ENCODE measurements around the gene STKLD1. TPM values are rescaled to one million over a fixed set of nuclear protein-coding genes. Genes with fewer than 3 reads are reported as not detected.
"Not testable (repeated sequence)": the region's sequence is repeated elsewhere in the genome, so short reads cannot be mapped to it uniquely, and the experiment has no call there.

STKLD1 gene
- 1 to 10 TPM in 1 of 2 experiments, under 1 TPM in 1; 0.65 to 2.0 TPM for total RNA-seq

DNA sequence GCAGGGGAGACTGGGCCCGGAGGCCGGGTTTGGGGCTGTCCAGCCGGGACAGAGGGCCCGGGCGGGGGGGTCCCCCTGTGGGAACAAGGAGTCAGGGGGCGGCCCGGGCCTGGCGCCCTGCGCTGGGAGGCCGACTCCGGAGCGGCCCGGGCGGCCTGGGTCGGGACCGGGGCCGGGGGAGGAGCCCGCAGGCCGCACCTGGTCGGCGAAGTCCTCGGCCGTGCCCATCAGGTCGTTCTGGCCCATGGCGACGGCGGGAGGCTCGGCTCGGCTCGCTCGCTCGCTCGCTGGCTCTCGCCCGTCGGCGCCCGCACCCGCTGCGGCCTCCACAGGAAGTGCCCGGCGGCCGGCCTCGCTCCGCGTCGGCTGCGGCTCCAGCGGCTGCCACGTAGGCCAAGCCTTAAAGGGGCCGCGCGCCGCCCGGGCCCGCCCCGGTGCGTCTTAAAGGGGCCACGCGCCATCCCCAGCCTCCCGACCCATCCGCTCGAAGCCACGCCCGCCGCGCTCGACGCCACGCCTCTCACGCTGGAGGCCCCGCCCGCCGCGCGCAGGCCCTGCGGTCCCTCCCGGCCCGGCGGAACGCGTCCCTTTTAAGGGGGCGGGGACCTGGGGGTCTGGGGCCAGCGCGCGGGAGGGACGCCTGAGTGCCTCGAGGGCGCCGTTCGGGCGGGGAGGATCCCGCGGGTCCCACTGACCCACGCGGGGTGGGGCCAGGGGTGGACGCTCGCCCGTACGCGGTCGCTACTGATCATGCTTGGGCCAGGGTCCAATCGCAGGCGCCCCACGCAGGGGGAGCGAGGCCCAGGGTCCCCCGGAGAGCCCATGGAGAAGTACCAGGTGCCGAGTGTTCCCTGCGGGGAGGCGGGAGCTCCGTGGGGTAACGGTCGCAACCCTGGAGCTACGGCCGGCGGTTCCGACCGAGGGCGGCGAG is at the start of gene STKLD1, which contains the start of gene SURF4:
STKLD1 (plus strand) TSS at position 643 of the 931 bp plus-strand sequence; CDS start at position 751, 108 bp downstream.
SURF4 (minus strand) TSS at position 337 of the 931 bp plus-strand sequence; CDS start at position 246, 91 bp downstream.
- POLR2A ChIA-PET, result interaction anchor here (0.6 to 1.4 kb wide), 2 partner anchors 28 to 992 kb away, joined by 3 to 5 read pairs; partner anchors contain the start of genes MED22 and RPL7A
- H3K27me3 Mint-ChIP-seq, result peaks cover 2% of the 10 kb centered on the region

DNA sequence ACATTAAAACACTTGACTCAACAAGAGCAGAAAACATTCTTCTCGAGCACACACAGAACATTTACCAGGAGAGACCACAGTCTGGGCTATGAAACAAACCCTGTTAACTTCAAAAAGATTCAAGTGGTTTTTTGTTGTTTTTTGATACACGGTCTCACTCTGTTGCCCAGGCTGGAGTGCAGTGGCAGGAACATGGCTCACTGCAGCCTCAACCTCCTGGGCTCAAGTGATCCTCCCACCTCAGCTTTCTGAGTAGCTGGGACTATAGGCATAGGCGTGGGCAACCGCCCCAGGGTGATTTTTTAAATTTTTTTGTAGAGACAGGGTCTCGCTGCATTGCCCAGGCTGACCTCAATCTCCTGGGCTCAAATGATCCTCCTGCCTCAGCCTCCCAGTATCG is 49.1 kb upstream of the STKLD1 start:
- H3K27ac Mint-ChIP-seq, H3K9me3 Mint-ChIP-seq, POLR2A ChIA-PET, H3K4me1 Mint-ChIP-seq, DNase-seq, H3K27me3 Mint-ChIP-seq, H3K4me3 Mint-ChIP-seq, CTCF ChIA-PET: not testable (repeated sequence)
- H3K36me3 Mint-ChIP-seq (ENCODE audit: low read depth), result peaks cover 15% of the 10 kb centered on the region

More for the DNA sequence above, at the start of gene STKLD1, which contains the start of gene SURF4:
- H3K9me3 Mint-ChIP-seq, result no peaks in the 10 kb centered on the region
- peaks cover 45% of the 10 kb centered on the region for H3K4me1 Mint-ChIP-seq
- H3K4me3 Mint-ChIP-seq, result peak within 1 kb of the TSS; percentile 91
- DNase-seq, result peak; percentile 93
- CTCF ChIA-PET, result interaction anchor here (0.9 to 1.9 kb wide), 7 partner anchors 8 to 110 kb away, joined by 3 to 6 read pairs (median 4); partner anchors contain the start of genes CACFD1, SURF1 and SURF2
- H3K36me3 Mint-ChIP-seq (ENCODE audit: low read depth), result peaks cover 26% of the 10 kb centered on the region
- peak within 1 kb of the TSS; percentile 97 for H3K27ac Mint-ChIP-seq

DNA sequence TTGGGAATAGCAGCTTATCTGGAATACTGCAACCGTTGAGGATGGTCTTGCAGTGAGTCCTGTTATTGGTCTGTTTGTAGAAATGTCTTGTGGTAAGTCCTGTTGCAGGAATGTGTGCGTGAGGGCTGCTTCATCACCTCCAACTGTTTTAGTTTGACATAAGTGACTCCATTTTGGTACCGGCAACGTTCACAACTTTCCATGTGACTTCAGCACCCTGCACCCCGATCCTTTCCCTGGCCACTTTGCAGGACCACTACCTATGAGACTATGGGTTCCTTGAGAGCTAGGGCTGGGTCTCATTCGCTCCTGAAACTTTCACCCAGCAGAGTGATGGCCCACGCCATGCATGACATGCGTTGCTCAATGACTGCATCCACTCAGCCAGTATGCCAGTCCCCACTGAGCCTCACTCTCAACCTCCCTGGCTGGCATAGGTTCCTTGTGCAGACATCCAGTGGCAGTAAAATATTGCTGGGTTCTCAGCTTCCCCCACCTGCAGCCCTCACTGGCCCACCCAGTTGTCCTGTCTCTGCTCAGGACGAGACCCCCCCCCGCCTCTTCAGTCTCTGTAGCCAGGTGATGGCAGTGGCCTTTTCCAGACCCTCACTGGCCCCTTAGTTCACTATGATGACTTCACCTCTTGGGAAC is 48.2 kb upstream of the STKLD1 start:
- no peak overlapping the region for H3K4me3 Mint-ChIP-seq
- H3K27me3 Mint-ChIP-seq, result no peaks in the 10 kb centered on the region
- H3K9me3 Mint-ChIP-seq, result no peaks in the 10 kb centered on the region
- H3K36me3 Mint-ChIP-seq (ENCODE audit: low read depth), result peaks cover 21% of the 10 kb centered on the region
- ChIA-PET CTCF (no interaction called here), POLR2A (no interaction called here)
- peaks cover 1% of the 10 kb centered on the region for H3K4me1 Mint-ChIP-seq
- H3K27ac Mint-ChIP-seq, result no peak overlapping the region
- DNase-seq, result peak; percentile 1

DNA sequence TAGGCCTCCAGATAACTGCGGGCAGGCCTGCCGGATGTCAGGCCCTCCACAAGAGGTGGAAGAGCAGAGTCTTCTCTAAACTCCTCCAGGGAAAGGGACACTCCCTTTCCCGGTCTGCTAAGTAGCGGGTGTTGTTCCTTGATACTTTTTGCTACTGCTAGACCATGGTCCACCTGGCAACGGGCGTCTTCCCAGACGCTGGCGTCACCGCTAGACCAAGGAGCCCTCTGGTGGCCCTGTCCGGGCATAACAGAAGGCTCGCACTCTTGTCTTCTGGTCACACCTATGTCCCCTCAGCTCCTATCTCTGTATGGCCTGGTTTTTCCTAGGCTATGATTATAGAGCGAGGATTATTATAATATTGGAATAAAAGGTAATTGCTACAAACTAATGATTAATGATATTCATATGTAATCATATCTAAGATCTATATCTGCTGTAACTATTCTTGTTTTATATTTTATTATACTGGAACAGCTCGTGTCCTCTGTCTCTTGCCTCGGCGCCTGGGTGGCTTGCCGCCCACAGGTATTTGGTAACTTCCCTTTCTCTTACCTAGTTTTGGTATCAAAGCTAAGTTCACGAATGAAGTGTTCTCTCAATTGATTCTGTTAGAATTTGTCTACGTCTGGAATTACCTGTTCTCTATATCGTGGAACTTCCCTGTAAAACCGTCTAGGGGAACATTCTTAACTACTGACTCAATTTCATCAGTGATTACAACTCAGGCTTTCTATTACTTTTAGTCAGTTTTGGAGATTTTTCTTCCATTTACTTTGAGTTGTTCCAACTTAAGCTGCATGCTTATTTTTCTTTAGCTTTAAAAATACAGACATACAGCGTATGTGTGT is 46.6 kb upstream of the STKLD1 start:
- H3K4me3 Mint-ChIP-seq, H3K9me3 Mint-ChIP-seq, H3K27me3 Mint-ChIP-seq, H3K27ac Mint-ChIP-seq, POLR2A ChIA-PET: not testable (repeated sequence)
- peaks cover 30% of the 10 kb centered on the region for H3K36me3 Mint-ChIP-seq (ENCODE audit: low read depth)
- CTCF ChIA-PET, result interaction anchor here (0.8 to 2.0 kb wide), 4 partner anchors 9 to 143 kb away, joined by 3 to 9 read pairs (median 3); no protein-coding TSS in a partner anchor
- H3K4me1 Mint-ChIP-seq, result peaks cover 12% of the 10 kb centered on the region
- DNase-seq, result peak; percentile 4

DNA sequence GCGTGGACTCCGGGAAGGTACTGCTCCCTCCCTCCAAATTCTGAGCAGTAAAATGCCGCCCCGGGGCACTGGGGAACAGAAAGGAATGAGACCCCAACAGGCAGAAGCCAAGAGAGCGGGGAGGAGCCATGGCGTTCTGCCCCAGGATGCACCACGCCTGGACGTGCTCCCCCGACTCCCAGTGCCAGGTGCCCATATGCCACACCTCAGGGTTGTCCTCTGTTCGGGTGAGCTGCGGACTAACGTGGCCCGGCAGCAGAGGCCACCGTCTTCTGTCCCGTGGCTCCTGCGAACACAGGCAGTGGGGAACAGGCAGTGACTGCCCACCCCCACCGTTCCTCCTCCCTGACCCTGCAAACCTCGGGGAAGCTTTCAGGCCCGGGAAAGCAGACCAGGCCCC is 44.9 kb upstream of the STKLD1 start:
- Mint-ChIP-seq H3K4me1 (peaks cover 25% of the 10 kb centered on the region), H3K27ac (no peak overlapping the region), H3K9me3 (no peaks in the 10 kb centered on the region), H3K4me3 (no peak overlapping the region), H3K36me3 (ENCODE audit: low read depth) (peaks cover 37% of the 10 kb centered on the region), H3K27me3 (no peaks in the 10 kb centered on the region)
- ChIA-PET CTCF (interaction anchor here (1.1 to 2.0 kb wide), 3 partner anchors 11 to 145 kb away, joined by 3 to 9 read pairs (median 6); no protein-coding TSS in a partner anchor), POLR2A (no interaction called here)
- DNase-seq, result peak; percentile 3

DNA sequence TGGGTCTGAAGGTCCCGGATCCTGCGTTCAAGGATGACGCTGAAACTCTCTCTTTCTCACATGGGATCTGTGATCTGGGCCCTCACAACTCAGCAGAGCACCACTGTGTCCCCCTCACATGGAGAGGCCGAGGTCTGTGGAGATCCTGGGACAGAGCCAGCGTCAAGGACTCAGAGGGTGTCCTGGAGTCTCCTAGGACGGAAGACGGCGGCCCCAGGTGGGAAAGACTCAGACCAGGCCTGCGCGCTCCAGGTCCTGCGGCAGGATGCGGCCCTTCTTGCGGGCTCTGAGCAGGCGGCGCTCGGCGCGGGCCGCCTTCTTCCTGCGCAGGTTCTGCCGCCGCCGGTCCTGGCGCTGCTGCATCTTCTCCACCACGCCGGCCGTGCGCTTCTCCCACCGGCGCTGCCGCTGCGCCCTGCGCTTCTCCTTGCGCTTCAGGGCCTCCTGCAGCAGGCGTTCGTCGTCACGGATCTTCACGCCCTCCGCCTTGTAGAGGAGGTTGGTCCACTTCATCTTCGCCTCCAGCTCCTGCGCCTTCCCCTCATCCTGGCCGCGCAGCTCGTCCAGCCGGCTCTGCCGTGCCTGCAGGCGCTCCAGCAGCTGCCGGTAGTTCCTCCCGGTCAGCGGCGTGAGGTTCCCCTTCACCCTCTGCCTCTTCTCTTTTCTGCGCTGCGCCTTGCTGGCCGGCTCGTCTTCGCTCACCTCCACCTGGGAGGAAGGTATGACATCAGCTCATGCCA is 44.4 kb upstream of the STKLD1 start:
- peak; percentile 5 for DNase-seq
- POLR2A ChIA-PET, result interaction anchor here (0.6 to 0.8 kb wide), 2 partner anchors 16 to 180 kb away, joined by 3 to 4 read pairs; partner anchors contain the start of genes MED22 and RPL7A

DNA sequence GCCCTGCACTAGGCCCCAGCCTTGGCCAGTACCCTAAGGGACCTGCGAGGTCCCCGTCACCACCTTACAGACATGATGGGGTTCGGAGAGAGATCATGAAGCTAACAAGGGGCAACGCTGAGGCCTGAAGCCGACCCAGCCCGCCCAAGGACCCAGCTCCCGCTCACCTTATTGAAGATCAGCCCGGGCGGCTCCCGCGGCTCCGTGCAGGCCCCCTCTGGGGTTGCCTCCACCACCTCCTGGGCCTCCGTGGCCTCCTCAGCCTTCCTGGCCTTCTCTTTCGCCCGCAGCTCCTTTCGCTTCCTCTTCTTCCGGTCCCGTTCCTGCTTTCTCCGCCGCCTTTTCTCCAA is 43.8 kb upstream of the STKLD1 start:
- peaks cover 38% of the 10 kb centered on the region for H3K36me3 Mint-ChIP-seq (ENCODE audit: low read depth)
- H3K4me1 Mint-ChIP-seq, result peaks cover 35% of the 10 kb centered on the region
- POLR2A ChIA-PET, result interaction anchor here (0.8 kb wide), 1 partner anchor 16 kb away, joined by 3 read pairs; the partner anchor contains the start of genes MED22 and RPL7A
- no peaks in the 10 kb centered on the region for H3K9me3 Mint-ChIP-seq
- H3K27me3 Mint-ChIP-seq, result no peaks in the 10 kb centered on the region
- no peak overlapping the region for H3K4me3 Mint-ChIP-seq
- DNase-seq, result peak; percentile 3
- no peak overlapping the region for H3K27ac Mint-ChIP-seq
- CTCF ChIA-PET, result interaction anchor here (0.9 to 1.3 kb wide), 2 partner anchors 9 to 144 kb away, joined by 3 to 4 read pairs; no protein-coding TSS in a partner anchor

More for the DNA sequence above, 44.4 kb upstream of the STKLD1 start:
- Mint-ChIP-seq H3K36me3 (ENCODE audit: low read depth) (peaks cover 38% of the 10 kb centered on the region), H3K4me3 (no peak overlapping the region), H3K9me3 (no peaks in the 10 kb centered on the region), H3K4me1 (peaks cover 31% of the 10 kb centered on the region), H3K27ac (no peak overlapping the region), H3K27me3 (no peaks in the 10 kb centered on the region)
- CTCF ChIA-PET, result interaction anchor here (0.9 to 1.3 kb wide), 2 partner anchors 10 to 143 kb away, joined by 3 to 4 read pairs; no protein-coding TSS in a partner anchor

DNA sequence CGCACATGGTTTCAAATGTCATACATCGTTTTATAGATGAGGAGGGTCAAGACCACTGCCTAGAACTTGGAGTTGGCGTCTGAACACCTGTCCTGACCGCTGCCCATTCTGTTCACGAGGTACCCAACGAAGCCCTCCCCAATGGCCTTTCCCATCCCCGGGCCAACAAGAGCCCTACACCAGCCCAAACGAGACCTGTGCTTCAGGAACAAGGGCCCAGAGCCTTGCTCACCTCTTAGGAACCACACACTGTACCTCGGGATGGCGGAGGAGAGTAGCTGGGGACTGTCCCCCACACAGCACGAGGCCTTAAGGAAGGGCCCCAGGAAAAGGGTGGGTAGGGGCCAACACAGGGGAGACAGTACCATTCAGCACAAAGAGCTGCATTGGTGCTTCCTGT is 43.2 kb upstream of the STKLD1 start:
- DNase-seq, result no peak
- H3K4me3 Mint-ChIP-seq, result no peak overlapping the region
- peaks cover 38% of the 10 kb centered on the region for H3K4me1 Mint-ChIP-seq
- no peak overlapping the region for H3K27ac Mint-ChIP-seq
- no peaks in the 10 kb centered on the region for H3K27me3 Mint-ChIP-seq
- H3K36me3 Mint-ChIP-seq (ENCODE audit: low read depth), result peaks cover 41% of the 10 kb centered on the region
- CTCF ChIA-PET, result interaction anchor here (1.3 kb wide), 1 partner anchor 9 kb away, joined by 3 read pairs; no protein-coding TSS in a partner anchor
- no peaks in the 10 kb centered on the region for H3K9me3 Mint-ChIP-seq
- POLR2A ChIA-PET, result no interaction called here

DNA sequence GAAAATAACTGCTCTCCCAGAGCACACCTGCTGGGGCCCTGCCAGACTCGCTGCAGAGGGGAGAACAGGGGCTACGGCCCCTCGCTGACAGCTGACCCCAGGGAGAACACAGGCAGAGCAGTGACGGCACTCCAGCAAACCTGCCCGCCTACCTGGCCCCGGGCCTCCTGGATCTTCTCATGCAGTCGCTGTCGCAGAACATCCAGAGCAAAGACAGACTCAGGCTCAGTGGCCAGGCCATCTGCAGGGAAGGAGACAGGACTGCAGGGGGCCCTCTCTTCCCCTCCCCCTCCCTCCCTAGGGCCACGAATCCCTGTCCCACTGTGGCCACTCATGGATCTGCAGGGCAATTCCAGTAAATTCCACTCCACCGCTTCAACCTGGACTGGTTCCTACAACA is 42.6 kb upstream of the STKLD1 start:
- Mint-ChIP-seq H3K4me3 (no peak overlapping the region), H3K36me3 (ENCODE audit: low read depth) (peaks cover 41% of the 10 kb centered on the region), H3K27me3 (no peaks in the 10 kb centered on the region), H3K27ac (no peak overlapping the region), H3K9me3 (no peaks in the 10 kb centered on the region), H3K4me1 (peaks cover 39% of the 10 kb centered on the region)
- peak; percentile 5 for DNase-seq
- CTCF ChIA-PET, result interaction anchor here (1.0 to 1.5 kb wide), 2 partner anchors 47 to 147 kb away, joined by 3 to 4 read pairs; no protein-coding TSS in a partner anchor
- POLR2A ChIA-PET, result no interaction called here

DNA sequence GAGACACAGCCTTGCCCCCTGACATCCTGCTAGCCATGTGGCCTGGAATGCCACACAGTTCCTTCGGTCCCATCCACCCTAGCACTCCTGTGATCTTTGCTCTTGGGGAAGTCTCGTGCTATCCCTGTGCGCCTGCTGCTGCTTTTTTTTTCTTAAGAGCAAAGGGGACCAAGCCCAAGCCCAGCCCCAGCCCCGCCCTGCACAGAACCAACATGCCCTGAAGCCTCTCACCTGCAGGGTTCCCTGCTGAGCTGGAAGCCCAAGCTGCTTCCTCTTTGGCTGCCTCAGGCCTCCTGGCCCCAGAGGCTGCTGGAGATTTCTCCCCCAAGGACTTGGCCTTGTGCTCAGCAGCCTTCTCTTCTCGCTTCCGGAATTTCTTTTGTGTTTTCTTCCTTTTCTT is 42.0 kb upstream of the STKLD1 start:
- ChIA-PET POLR2A (interaction anchor here (0.7 kb wide), 1 partner anchor 43 kb away, joined by 5 read pairs; no protein-coding TSS in a partner anchor), CTCF (interaction anchor here (1.0 to 1.5 kb wide), 2 partner anchors 47 to 147 kb away, joined by 3 to 4 read pairs; no protein-coding TSS in a partner anchor)
- no peak overlapping the region for H3K27ac Mint-ChIP-seq
- peaks cover 39% of the 10 kb centered on the region for H3K4me1 Mint-ChIP-seq
- no peaks in the 10 kb centered on the region for H3K9me3 Mint-ChIP-seq
- peak; percentile 5 for DNase-seq
- H3K4me3 Mint-ChIP-seq, result peak overlapping the region; percentile 93
- peaks cover 45% of the 10 kb centered on the region for H3K36me3 Mint-ChIP-seq (ENCODE audit: low read depth)
- H3K27me3 Mint-ChIP-seq, result no peaks in the 10 kb centered on the region

DNA sequence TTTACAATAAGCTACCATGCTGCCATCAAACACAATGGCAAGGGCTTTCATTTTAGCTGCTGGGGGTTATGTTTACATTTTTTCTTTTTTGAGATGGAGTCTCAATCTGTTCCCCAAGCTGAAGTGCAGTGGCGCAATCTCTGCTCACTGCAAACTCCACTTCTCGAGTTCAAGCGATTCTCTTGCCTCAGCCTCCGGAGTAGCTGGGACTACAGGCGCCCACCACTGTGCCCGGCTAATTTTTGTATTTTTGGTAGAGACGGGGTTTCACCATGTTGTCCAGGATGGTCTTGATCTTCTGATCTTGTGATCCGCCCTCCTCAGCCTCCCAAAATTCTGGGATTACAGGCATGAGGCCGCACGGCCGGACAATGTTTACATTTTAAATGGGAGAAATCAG is 41.3 kb upstream of the STKLD1 start:
- CTCF ChIA-PET, result interaction anchor here (0.6 to 1.5 kb wide), 6 partner anchors 46 to 381 kb away, joined by 3 to 4 read pairs (median 4); no protein-coding TSS in a partner anchor
- not testable (repeated sequence) for DNase-seq, H3K9me3 Mint-ChIP-seq, H3K27me3 Mint-ChIP-seq
- Mint-ChIP-seq H3K36me3 (ENCODE audit: low read depth) (peaks cover 47% of the 10 kb centered on the region), H3K27ac (peak overlapping the region; percentile 94), H3K4me3 (peak overlapping the region; percentile 93), H3K4me1 (peaks cover 45% of the 10 kb centered on the region)
- POLR2A ChIA-PET, result interaction anchor here (0.7 kb wide), 1 partner anchor 42 kb away, joined by 5 read pairs; no protein-coding TSS in a partner anchor
